Activated CD8-positive, alpha-beta memory T cell treated with anti-CD3 and anti-CD28 coated beads, Interleukin-2, amount 50 U/mL, for 48 hours (primary cell): ENCODE measurements around the gene MCM9.
A peak's percentile ranks its signal among the peaks of the same experiment; 100 is the strongest.

Experiments
- DNase-seq: peaks from one replicate; pipeline ENCODE4 v3.0.0-alpha.2; 2020

MCM9 gene

GRCh38 chr6:118931436-118931835 lies 3.5 kb downstream of the MCM9 start:
- no peak for DNase-seq

DNA sequence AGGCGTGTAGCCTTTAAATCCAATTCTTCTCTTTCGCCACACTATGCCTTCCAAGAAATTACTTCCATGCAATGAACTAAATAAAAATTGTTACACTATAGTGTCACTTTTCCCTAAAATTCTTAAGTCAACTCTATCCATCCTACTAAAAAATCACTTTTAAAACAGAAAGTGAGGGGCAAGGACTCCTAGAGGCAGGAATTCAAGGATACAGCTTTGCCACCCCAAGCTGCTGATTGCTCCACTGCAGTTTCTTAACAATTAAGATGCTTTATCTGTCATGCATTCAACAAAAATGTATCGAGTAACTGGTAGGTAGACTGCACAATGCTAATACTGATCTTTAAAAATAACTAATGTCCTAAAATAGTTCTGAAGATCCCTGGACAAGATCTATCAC lies 4.3 kb downstream of the MCM9 start:
- no peak for DNase-seq

GRCh38 chr6:118923035-118923434 lies 11.9 kb downstream of the MCM9 start:
- no peak for DNase-seq

DNA sequence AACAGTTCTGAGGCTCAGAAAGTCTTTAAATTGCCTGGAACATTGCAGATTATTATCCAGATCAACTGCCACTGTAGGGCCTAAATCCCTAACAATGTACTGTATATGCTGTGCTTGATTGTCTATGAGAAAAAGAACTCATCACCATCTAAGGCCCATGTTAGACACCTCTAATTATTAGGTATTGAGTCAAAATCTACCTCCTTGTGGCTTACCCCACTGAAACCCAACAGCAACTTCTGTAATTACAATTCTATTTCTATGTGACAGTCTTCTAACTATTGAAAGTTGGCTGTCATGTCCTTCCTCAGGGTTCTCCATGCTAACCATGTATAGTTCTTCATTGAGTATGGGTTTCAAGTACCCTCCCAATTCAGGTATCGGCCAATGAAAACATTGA lies 13.9 kb downstream of the MCM9 start:
- no peak for DNase-seq

DNA sequence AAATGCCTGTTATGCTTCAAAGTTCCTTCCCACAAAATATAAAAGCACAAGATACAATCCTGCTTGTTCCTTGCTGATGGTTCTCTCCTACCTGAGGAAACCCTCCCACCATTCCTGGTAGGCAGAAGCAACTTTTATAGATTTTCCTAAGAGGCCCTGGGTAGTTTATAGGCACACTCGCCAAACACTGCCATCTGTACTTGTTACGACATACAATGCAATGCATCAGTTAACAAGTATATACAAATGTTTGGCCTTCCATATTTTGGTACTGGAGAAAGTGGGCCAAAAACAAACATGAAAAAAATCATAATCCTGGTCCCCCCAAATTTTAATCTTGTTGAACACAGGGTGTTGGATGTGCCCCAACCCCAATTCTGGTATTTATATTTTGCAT lies 16.6 kb downstream of the MCM9 start:
- no peak for DNase-seq

GRCh38 chr6:118917546-118918328 lies 17.2 kb downstream of the MCM9 start:
- no peak for DNase-seq

DNA sequence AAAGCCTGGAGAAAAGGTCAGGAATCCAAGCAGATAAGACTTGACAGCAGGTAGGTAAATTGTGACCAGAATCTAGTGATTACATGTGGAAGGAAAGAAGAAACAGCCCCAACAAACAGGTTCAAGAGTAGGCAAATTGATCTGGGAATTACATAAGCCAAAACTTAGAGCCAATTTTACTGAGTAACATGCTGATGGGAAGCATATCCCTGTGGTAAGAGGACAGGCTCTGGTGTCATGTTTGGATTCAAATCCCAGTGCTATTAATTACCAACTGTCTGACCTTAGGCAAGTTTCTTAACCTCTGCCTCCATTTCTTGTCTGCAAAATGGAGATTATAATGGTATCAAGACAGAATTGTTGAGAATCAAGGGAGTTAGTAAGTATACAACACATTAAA lies 20.4 kb downstream of the MCM9 start:
- DNase-seq = no peak

DNA sequence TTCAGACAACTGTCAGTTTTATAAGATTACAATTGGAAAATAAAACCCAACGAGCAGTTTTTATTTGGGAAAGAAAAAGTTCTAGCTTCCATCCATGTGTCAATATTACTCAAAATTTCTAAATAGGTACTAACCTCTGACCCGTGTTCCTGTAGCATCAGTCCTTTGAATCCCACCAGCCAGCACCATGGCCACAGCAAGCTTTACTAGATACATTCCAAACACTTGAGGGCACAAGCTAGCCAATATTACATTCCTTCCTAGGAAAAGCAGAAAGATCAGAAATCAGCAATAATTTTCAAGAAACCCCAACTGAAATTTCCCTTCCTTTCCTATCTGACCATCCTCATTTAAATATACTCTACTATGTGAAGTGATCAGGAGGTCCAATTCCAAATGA lies 21.8 kb downstream of the MCM9 start:
- no peak for DNase-seq

DNA sequence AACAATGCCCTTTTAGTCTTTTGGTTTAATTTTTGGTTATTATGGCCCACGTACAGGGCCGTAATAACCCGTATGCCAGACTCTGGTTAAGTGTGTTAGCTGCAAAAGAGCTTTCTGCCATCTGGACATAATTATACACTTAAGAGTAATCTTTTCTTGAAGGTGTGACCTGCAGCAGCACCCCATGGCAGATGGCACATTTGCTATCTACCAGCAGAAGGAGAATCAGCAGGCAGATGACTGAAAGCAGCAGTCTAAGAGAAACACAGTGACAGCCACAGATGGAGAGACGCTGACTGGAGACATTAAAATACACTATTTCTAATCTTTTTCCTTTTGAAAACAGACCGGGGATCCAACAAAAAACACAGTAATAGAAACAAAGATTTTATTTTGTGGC lies 22.3 kb downstream of the MCM9 start:
- DNase-seq = no peak

GRCh38 chr6:118908441-118908840 lies 26.5 kb downstream of the MCM9 start:
- DNase-seq = no peak

DNA sequence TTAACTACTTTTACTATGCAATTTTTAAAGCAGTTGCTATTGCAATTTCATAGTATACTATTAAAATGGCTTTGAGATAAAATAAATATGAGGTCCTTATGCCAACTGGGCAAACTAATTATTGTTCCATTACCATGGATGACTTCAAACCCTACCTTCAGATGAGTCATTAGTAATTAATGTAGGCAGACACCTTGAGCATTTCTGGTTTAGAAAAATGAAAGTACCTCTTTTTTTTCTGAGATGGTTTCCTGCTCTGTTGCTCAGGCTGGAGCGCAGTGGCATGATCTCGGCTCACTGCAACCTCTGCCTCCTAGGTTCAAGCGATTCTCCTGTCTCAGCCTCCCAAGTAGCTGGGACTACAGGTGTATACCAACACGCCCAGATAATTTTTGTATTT lies 29.1 kb downstream of the MCM9 start:
- DNase-seq = no peak

- DNase-seq = no peak
Observed at GRCh38 chr6:118905084-118905483, 29.9 kb downstream of the MCM9 start.

DNA sequence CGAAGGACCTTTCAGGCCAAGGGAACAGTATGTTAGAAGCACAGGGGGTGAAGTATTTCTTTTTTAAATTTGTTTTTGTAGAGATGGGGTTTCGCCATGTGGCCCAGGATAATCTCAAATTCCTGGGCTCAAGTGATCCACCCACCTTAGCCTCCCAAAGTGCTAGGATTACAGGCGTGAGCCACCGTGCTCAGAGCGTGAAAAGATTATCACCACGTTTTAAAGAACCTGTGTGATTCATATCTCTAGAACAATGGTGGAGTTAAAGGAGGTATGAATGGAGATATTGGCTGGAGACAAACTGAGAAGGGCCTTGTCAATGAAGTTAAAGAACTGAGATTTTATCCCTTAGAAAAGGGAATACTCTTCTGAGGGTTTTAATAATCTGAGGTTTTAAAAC lies 31.3 kb downstream of the MCM9 start:
- no peak for DNase-seq

- no peak for DNase-seq
Observed at GRCh38 chr6:118903138-118903537, 31.8 kb downstream of the MCM9 start.

GRCh38 chr6:118902726-118903125 lies 32.2 kb downstream of the MCM9 start:
- no peak for DNase-seq

GRCh38 chr6:118899948-118900347 lies 35.0 kb downstream of the MCM9 start:
- no peak for DNase-seq

GRCh38 chr6:118897386-118897785 lies 37.6 kb downstream of the MCM9 start:
- DNase-seq = no peak

DNA sequence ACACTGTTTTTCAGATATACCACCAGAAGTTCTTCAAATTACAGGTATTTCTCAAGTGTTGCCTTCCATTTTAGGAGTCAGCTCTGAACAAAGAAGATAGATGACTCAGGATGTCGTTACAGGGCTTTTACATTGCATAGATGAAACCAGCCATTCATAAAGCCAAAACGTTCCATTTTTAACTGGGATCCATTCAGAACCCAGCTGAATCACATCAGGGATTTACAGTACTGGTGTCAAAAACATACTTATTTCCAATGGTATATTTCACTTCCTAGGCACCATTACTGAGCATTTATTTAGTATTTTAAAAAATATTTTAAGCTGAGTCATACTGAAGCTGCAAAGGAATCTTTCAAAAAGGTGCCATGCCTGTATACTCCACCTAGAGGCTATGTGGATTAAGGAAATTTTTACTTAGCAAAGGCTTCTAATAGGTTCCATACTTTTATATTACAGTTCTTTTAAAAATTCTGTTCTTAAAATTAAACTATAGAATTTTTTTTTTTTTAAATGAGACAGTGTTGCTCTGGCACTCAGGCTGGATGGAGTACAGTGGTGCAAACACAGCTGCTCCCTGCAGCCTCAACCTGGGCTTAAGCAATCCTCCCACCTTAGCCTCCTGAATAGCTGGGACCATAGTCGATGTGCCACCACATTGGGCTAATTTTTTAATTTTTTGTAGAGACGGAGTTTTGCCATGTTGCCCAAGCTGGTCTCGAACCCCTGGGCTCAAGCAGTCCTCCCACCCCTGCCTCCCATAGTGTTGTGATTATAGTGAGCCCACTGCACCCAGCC lies 38.4 kb downstream of the MCM9 start:
- DNase-seq = no peak

DNA sequence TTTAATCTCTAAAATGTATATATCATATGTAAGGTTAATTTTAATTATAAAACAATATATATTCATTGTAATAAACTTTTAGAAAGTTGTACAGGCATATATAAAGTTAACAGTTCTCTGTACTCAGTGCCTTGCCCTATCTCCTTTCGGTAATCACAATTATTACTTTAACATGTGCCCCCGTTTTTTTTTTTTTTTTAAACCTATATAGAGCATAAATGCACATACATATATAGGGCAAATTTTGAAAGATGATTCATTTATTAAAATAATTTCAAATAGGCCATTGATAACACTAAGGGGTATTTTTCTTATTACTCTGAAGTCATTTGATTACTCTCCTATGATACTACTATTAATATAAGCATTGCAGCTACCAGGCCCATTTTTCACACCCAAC lies 39.1 kb downstream of the MCM9 start:
- DNase-seq = no peak

- no peak for DNase-seq
Observed at GRCh38 chr6:118895261-118895560, 39.7 kb downstream of the MCM9 start.

DNA sequence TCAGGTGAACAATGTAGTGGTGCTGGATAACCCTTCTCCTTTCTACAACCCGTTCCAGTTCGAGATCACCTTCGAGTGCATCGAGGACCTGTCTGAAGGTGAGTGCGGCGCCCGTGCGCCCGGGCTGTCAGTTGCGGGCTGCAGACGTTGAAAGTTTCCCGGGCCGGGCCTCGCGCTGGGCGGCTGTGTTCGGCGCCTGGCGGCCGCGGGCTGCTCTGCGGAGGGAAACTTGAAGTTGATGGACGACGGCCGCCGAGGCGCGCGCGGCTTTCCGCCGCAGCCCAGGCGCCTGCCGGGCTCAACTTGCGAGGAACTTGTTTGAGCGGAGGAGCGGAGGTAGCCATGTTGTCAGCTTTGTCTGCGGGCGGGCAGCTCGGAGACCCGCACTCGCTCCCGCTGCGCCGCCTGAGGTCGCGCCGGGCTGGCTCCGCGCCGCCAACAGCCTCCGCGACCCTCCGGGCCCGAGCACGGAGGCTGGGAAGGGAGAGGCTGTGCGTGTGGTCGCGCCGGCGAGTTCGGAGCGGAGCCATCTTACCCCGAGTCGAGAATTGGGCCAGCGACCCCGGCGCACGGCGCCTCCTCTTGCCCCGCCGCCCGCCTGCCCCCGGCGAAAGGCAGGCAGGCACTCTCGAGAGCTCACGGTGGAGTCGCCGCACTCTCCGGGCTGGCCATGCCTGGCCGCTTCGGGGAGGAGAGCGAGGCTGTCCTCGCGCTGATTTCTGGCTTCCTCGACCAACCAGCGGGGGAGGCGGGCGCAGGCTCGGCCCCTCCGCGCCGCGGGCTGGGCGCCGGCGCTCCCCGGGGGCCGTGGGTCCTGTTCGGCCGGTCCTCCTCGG lies 40.3 kb downstream of the MCM9 start:
- DNase-seq = peak; percentile 83

- peak; percentile 98 for DNase-seq
Observed at GRCh38 chr6:118893807-118894424, 41.0 kb downstream of the MCM9 start, which contains the start of gene ASF1A. Gene ASF1A (plus strand): TSS chr6:118894152. CDS start chr6:118894414, 262 bp downstream.
